ENCODE measurements around the gene KISS1. TPM values are rescaled to one million over a fixed set of nuclear protein-coding genes. Genes with fewer than 3 reads are reported as not detected.

The KISS1 gene
- polyA plus RNA-seq, 3 donors, result 0.47 TPM; not detected in 2

- WGBS, 3 donors, result 85 to 92% (median 88%) methylated on average over 11 of the region's 11 CpGs
- no peak overlapping the region for H3K27ac ChIP-seq (ENCODE audit: low read depth, low read length)
Observed at GRCh38 chr1:204221271-204221670, 25.0 kb upstream of the KISS1 start.

GRCh38 chr1:204219971-204220616 lies 23.8 kb upstream of the KISS1 start:
- WGBS, 3 donors, result 73 to 89% (median 81%) methylated on average over 10 of the region's 10 CpGs
- no peak overlapping the region for H3K27ac ChIP-seq (ENCODE audit: low read depth, low read length)

GRCh38 chr1:204218552-204218951 lies 22.3 kb upstream of the KISS1 start:
- H3K27ac ChIP-seq (ENCODE audit: low read depth, low read length), result no peak overlapping the region
- WGBS, 3 donors, result 63 to 80% (median 65%) methylated on average over 2 of the region's 2 CpGs

DNA sequence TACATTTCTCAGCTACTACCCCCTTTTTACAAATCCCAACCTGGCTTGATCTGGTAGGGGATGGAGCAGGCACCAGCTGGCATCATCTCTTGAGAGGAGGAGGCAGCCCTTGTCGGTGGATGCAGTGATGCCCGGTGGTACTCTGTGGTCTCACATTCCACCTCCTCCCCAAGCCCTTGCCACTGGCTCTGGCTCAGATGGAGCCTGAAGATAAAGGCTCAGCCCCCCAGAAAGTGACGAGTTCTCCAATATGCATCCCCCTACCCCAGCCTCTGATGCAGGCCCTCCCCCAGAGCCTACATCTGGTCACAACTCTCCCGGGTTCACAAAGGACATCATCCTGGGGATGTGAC lies 21.3 kb upstream of the KISS1 start:
- WGBS, 3 donors, result 59 to 69% (median 69%) methylated on average over 4 of the region's 4 CpGs
- H3K27ac ChIP-seq (ENCODE audit: low read depth, low read length), result no peak overlapping the region

GRCh38 chr1:204216880-204217647 lies 20.8 kb upstream of the KISS1 start:
- 85 to 89% (median 86%) methylated on average over 11 of the region's 11 CpGs for whole genome bisulfite sequencing, 3 donors
- no peak overlapping the region for H3K27ac ChIP-seq (ENCODE audit: low read depth, low read length)

- H3K27ac ChIP-seq (ENCODE audit: low read depth, low read length), result no peak overlapping the region
- 82 to 86% (median 86%) methylated on average over 4 of the region's 4 CpGs for WGBS, 3 donors
Observed at GRCh38 chr1:204216236-204216635, 19.9 kb upstream of the KISS1 start.

- H3K27ac ChIP-seq (ENCODE audit: low read depth, low read length), result no peak within 1 kb of the TSS
- 9 to 15% (median 12%) methylated on average over 41 of the region's 41 CpGs for WGBS, 3 donors
Observed at GRCh38 chr1:204213668-204214662, 17.7 kb upstream of the KISS1 start, which contains the start of gene GOLT1A. GOLT1A (minus strand) TSS chr1:204213988; CDS start chr1:204213906, 82 bp downstream.

GRCh38 chr1:204212715-204213114 lies 16.4 kb upstream of the KISS1 start:
- 85 to 96% (median 88%) methylated on average over 3 of the region's 3 CpGs for WGBS, 3 donors
- H3K27ac ChIP-seq (ENCODE audit: low read depth, low read length), result no peak overlapping the region

DNA sequence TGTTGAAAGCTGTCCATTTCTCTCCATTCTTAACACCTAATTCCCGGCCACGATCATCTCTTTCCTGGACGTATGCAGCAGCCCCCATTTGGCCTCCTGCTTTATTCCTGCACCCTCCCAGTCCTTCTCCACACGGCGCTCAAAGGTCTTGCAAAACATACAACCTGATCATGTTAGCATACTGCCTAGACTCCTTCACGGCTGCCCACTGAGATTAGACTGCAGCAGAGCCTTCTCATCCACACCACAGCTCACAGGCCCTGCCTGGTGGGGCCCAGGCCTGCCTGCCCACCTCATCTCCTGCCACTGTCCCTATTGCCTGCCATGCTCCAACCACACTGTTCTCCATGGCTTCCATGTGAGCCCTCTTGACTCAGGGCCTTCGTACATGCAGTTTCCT lies 14.8 kb upstream of the KISS1 start:
- WGBS, 3 donors, result 84 to 88% (median 88%) methylated on average over 7 of the region's 7 CpGs

DNA sequence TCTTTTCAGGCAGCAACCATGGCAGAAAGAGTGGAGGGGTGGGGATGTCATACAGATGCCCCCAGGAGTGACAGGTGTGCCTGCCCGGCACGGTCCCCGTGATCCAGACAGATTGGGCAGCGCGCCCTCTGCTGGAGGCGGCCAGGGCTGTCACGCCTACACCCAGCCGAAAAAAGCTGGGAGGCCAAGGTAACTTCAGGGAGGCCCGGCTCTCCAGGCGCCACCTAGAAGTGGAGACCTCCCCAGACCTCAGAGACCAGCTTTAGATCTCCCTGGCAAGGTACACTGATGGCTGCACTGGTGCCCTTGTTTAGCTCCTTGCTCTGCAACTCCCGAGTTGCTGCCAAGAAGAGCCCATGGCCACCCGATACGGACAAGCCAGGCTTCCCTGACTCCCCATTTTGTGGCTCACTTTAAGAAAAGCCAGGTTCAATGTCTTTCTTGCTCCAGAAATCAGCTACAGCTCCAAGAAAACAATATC lies 10.9 kb upstream of the KISS1 start:
- WGBS, 3 donors, result 10 to 22% (median 21%) methylated on average over 13 of the region's 13 CpGs
- H3K27ac ChIP-seq (ENCODE audit: low read depth, low read length), result no peak overlapping the region

More for the DNA sequence above, 14.8 kb upstream of the KISS1 start:
- H3K27ac ChIP-seq (ENCODE audit: low read depth, low read length), result no peak overlapping the region

DNA sequence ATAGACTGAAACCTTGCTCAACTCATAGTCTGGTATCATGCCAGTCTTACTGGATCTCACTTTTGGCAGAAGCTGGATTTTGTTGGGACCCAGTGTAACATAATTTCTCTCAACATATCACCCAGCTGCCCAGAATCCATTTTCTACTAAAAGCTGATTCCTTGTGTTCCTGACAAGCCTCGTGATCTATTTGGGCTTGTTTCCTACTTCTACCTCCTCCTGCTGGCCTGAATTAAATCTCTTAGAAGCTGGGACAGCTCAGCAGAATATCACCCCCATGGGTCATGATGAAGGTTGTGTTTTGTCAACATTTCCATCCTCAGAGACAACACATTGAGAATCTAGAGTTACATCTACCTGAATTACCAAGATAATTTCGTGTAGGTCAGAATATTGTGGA lies 9.8 kb upstream of the KISS1 start:
- WGBS, 3 donors, result 51 to 60% (median 57%) methylated on average over 2 of the region's 2 CpGs
- H3K27ac ChIP-seq (ENCODE audit: low read depth, low read length), result no peak overlapping the region

DNA sequence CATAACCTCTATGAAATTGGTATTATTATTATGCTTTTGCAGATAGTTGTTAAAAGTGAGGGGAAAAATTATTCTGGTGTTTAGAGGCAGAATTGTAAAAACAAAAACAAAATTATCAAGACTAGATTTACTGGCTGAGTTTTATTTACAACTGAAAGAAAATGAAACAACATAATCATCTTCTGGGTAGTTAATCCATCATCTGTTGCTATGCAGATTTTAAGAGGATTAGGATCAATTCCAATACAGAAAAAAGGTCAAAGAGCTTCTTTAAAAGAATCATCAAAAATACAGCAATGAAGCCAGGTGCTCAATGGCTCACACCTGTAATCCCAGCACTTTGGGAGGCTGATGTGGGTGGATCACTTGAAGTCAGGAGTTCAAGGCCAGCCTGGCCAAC lies 9.2 kb upstream of the KISS1 start:
- no peak overlapping the region for H3K27ac ChIP-seq (ENCODE audit: low read depth, low read length)

DNA sequence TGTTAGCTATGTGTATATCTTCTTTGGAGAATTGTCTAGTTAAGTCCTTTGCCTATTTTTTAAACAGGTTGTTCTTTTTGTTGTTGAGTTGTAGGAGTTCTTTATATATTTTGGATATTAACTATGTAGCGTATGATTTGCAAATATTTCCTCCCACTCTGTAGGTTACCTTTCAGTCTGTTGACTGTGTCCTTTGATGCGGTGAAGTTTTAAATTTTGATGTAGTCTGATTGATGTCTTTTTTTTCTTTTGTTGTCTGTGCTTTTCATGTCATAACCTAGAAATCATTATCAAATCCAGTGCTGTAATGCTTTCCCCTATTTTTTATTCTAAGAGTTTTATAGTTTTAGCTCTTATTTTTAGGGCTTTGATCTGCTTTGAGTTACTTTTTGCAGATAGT lies 8.7 kb upstream of the KISS1 start:
- WGBS, 3 donors, result 88 to 92% (median 89%) methylated on average over 2 of the region's 2 CpGs
- no peak overlapping the region for H3K27ac ChIP-seq (ENCODE audit: low read depth, low read length)

- H3K27ac ChIP-seq (ENCODE audit: low read depth, low read length), result no peak overlapping the region
- 89 to 94% (median 92%) methylated on average over 5 of the region's 5 CpGs for WGBS, 3 donors
Observed at GRCh38 chr1:204203206-204203767, 7.0 kb upstream of the KISS1 start.

GRCh38 chr1:204202481-204202880 lies 6.2 kb upstream of the KISS1 start:
- no peak overlapping the region for H3K27ac ChIP-seq (ENCODE audit: low read depth, low read length)
- 88 to 95% (median 91%) methylated on average over 4 of the region's 4 CpGs for WGBS, 3 donors

GRCh38 chr1:204201348-204202040 lies 5.2 kb upstream of the KISS1 start:
- no peak overlapping the region for H3K27ac ChIP-seq (ENCODE audit: low read depth, low read length)
- 79 to 89% (median 80%) methylated on average over 12 of the region's 12 CpGs for WGBS, 3 donors

GRCh38 chr1:204199579-204199978 lies 3.3 kb upstream of the KISS1 start:
- WGBS, 3 donors, result 80 to 84% (median 82%) methylated on average over 9 of the region's 9 CpGs
- no peak overlapping the region for H3K27ac ChIP-seq (ENCODE audit: low read depth, low read length)
